ENCODE data around the gene PCDHGA8. TPM values are rescaled to one million over a fixed set of nuclear protein-coding genes. Genes with fewer than 3 reads are reported as not detected.

The PCDHGA8 gene
- total RNA-seq, 1 donor from 2014 or later: 1.2 TPM

- no peaks in the 10 kb centered on the region for H3K36me3 ChIP-seq
- H3K27me3 ChIP-seq: peaks cover 5% of the 10 kb centered on the region
- peak; percentile 71 for ATAC-seq
- no peak for DNase-seq
- TF ChIP-seq, protein P1, sequence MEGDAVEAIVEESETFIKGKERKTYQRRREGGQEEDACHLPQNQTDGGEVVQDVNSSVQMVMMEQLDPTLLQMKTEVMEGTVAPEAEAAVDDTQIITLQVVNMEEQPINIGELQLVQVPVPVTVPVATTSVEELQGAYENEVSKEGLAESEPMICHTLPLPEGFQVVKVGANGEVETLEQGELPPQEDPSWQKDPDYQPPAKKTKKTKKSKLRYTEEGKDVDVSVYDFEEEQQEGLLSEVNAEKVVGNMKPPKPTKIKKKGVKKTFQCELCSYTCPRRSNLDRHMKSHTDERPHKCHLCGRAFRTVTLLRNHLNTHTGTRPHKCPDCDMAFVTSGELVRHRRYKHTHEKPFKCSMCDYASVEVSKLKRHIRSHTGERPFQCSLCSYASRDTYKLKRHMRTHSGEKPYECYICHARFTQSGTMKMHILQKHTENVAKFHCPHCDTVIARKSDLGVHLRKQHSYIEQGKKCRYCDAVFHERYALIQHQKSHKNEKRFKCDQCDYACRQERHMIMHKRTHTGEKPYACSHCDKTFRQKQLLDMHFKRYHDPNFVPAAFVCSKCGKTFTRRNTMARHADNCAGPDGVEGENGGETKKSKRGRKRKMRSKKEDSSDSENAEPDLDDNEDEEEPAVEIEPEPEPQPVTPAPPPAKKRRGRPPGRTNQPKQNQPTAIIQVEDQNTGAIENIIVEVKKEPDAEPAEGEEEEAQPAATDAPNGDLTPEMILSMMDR (IDR thresholded peaks at IDR 0.05): peak; percentile 37
- no peak within 1 kb of the TSS for H3K4me3 ChIP-seq
- H3K9me3 ChIP-seq: peaks cover 12% of the 10 kb centered on the region
- no peak within 1 kb of the TSS for H3K27ac ChIP-seq
- intact Hi-C loops (cut with DNase I): no loop called here
- no peaks in the 10 kb centered on the region for H3K4me1 ChIP-seq
Observed at GRCh38 chr5:141349917-141350619, 42.4 kb upstream of the PCDHGA8 start, which contains the start of gene PCDHGB1. TSS of gene PCDHGB1 (plus strand) at chr5:141350099. CDS start at chr5:141350261, 162 bp downstream.

DNA sequence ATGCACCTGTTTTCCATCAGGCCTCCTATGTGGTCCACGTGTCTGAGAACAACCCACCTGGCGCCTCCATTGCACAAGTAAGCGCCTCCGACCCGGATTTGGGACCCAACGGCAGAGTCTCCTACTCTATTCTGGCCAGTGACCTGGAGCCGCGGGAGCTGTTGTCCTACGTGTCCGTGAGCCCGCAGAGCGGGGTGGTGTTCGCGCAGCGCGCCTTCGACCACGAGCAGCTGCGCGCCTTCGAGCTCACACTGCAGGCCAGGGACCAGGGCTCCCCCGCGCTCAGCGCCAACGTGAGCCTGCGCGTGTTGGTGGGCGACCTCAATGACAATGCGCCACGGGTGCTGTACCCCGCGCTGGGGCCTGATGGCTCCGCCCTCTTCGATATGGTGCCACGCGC, 40.8 kb upstream of the PCDHGA8 start:
- TF ChIP-seq, protein P1 (IDR thresholded peaks at IDR 0.05): no peak
- Histone ChIP-seq H3K27ac (no peak overlapping the region), H3K9me3 (peaks cover 17% of the 10 kb centered on the region), H3K4me3 (no peak overlapping the region), H3K27me3 (peaks cover 5% of the 10 kb centered on the region), H3K36me3 (no peaks in the 10 kb centered on the region), H3K4me1 (no peaks in the 10 kb centered on the region)
- intact Hi-C loops (cut with DNase I): no loop called here
- ATAC-seq (no peak), DNase-seq (no peak)

DNA sequence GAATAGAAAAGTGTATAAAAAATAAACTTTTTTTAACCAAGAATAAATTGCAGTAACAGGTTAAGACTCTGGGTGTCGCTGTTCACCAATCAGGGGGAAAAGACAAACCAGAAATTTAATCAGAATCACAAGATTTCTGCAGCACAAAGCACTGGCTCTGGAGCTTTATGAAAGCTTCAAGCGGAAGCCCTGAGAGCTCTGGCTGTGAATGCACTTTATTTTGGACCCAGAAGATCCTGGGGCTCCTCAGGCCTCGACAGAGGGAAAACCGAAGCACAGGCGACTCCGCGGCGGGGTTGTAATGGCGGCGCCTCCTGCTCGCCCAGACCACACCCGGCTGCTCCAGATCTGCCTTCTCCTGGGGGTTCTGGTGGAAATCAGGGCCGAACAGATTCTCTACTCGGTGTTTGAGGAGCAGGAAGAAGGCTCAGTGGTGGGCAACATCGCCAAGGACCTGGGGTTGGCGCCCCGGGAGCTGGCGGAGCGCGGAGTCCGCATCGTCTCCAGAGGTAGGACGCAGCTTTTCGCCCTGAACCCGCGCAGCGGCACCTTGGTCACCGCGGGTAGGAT, 37.4 kb upstream of the PCDHGA8 start, which contains the start of gene PCDHGA4:
TSS of gene PCDHGA4 (plus strand) at position 122 of the 570 bp plus-strand sequence. CDS start at position 209, 87 bp downstream.
- Histone ChIP-seq H3K27me3 (peaks cover 5% of the 10 kb centered on the region), H3K36me3 (no peaks in the 10 kb centered on the region), H3K9me3 (peaks cover 28% of the 10 kb centered on the region), H3K4me3 (peak within 1 kb of the TSS; percentile 40), H3K4me1 (no peaks in the 10 kb centered on the region), H3K27ac (no peak within 1 kb of the TSS)
- ATAC-seq: no peak
- TF ChIP-seq, protein P1 (IDR thresholded peaks at IDR 0.05): peak; percentile 45
- intact Hi-C loops (cut with DNase I): no loop called here
- DNase-seq: no peak

DNA sequence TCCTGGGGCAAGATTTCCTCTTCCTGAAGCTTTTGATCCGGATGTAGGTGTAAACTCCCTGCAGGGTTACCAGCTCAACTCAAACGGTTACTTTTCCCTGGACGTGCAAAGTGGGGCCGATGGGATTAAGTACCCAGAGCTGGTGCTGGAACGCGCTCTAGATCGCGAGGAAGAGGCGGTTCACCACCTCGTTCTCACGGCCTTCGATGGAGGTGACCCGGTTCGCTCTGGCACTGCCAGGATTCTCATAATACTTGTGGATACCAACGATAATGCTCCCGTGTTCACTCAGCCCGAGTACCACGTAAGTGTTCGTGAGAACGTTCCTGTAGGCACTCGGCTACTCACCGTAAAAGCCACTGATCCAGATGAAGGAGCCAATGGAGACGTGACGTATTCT, 36.8 kb upstream of the PCDHGA8 start:
- DNase-seq (no peak), ATAC-seq (no peak)
- Histone ChIP-seq H3K27me3 (peaks cover 9% of the 10 kb centered on the region), H3K4me3 (no peak overlapping the region), H3K9me3 (peaks cover 23% of the 10 kb centered on the region), H3K36me3 (no peaks in the 10 kb centered on the region), H3K27ac (no peak overlapping the region), H3K4me1 (no peaks in the 10 kb centered on the region)
- TF ChIP-seq, protein P1 (IDR thresholded peaks at IDR 0.05): no peak
- intact Hi-C loops (cut with DNase I): no loop called here

DNA sequence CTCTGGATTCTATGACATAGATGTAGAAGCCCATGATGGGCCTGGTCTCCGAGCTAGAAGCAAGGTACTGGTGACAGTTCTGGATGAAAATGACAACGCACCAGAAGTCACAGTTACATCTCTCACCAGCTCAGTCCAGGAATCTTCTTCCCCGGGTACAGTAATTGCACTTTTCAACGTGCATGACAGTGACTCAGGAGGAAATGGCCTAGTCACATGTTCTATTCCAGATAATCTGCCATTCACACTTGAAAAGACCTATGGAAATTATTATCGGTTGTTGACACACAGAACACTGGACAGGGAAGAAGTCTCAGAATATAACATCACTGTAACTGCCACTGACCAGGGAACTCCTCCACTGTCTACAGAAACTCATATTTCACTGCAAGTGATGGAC, 36.3 kb upstream of the PCDHGA8 start:
- Histone ChIP-seq H3K36me3 (no peaks in the 10 kb centered on the region), H3K4me1 (no peaks in the 10 kb centered on the region), H3K4me3 (no peak overlapping the region), H3K27me3 (peaks cover 13% of the 10 kb centered on the region), H3K9me3 (peaks cover 20% of the 10 kb centered on the region), H3K27ac (no peak overlapping the region)
- no peak for ATAC-seq
- no peak for DNase-seq
- intact Hi-C loops (cut with DNase I): no loop called here
- TF ChIP-seq, protein P1 (IDR thresholded peaks at IDR 0.05): no peak
